HG02610 (cell line): ENCODE results near the gene GH1.
"Not testable (repeated sequence)": the region's sequence is repeated elsewhere in the genome, so short reads cannot be mapped to it uniquely, and the experiment has no call there.

Source experiments
- ATAC-seq: cut with Tn5 transposase; IDR thresholded peaks from one replicate; pipeline ENCODE4 v1.9.1; 2021; ENCODE audit warnings: mild to moderate bottlenecking, moderate library complexity; ENCODE audit not compliant: unreplicated experiment

The GH1 gene

DNA sequence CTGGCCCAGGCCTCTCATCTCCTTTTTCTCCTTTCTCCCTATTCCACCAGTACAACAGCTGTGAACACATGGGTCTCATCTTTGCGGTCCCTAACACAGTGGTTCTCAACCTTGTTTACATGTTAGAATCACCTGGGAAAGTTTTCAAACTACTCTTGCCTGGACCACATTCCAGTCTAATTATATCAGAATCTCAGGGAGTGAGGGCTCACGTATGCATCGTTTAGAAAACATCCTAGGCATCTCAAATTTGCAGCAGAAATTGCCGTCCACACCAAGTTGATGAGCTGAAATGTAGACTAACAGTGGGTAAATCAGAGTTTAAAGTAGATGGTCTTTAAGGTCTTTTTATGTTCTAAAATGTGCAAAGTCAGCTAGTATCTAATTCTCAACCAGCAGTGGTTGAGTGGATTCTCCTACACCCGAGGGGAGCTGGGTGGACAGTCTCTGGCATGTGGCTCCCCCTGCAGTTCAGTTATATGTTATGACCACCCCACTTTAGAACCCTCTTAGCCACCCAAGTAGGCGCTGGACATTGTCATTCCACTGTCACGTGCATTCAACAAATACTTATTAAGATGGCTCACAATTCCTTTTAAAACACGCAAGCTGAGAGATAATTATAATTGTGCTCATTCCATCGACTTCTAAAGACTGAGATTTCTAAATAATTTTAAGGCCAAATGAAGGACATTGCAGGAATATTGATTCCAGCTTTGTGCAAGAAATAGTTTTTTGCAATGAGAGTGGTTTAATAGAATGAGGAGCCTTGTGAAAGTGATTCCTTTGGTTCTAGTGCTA, 48.9 kb downstream of the GH1 start:
- not testable (repeated sequence) for ATAC-seq
